Activated CD4-positive, alpha-beta T cell treated with anti-CD3 and anti-CD28 coated beads for 48 hours (primary cell): ENCODE measurements around the gene MS4A7.

Experiments used
- DNase-seq: peaks from one replicate; pipeline ENCODE4 v3.0.0-alpha.2; 2020

MS4A7 gene

DNA sequence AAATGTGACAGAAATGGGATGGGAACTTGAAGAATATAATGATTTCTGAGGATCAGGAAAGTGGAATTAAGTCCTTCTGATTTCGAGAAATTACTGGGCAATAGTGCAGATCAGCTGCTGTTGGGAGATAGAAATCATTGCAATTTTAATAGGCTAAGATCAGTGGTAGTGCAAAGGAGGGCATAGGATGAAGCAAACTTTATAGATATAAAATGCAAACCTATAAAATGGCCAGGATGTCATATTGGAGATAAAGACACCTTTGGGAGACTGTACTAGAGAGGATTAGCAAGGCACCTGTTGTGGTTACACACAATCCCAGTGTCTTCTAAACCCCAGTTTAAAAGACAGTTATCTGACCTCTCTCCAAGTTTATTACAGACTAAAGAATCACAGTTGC is 6.5 kb upstream of the MS4A7 start:
- no peak for DNase-seq

DNA sequence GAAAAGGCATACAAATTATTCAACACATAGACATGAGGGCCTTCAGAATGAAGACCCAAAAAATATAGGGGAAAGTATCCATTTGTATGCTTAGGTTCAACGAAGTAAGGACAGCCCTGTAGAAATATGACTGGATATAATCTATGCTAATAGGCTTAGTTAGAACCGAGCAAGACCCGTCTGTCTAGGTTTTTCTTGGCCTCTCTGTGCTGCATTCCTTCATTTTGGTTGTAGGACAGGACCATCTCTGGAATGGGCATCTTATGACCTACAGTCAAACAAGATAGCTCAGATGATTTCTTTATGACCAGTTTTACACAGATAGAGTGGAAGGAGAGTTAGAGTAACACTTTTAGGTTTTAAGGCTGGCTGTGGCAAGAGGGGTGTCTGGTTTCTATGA is 5.6 kb upstream of the MS4A7 start:
- DNase-seq: no peak

DNA sequence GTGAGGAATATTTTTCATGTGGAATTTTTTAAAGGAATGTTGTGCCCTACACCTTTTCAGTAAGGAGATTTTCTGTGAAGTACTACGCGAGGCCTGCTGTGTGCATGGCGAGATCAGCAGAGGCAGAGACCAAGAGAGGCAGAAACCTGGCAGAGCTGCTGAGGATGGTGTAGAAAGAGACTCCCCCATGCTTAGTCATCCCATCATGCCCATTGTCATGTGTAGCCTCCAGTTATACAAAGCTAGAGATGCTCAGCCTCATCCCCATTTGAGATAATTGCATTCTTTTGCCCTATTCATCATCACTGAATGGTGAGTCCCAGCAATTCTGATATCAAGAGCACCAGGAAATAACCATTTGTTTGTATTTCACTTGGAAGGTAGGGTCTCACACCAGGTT is 3.0 kb upstream of the MS4A7 start:
- DNase-seq: no peak

DNA sequence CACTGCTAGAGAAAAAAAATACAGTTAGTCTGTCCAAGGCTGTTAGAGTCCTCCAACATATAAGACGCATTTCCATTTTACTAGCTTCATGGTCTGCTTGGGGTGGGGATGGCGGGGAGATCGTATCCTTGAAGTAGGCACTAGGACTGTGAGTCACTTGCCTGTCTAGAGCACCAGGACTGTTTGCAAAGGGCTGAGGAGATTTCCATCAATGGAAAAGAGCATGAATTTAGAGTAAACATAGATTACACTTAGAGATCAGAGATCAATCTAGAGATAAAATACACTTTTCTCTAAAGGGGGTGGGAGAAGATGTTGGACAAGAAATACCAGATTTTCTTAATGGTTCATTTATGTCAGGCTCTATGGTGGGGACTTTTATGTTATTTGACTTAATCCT is 1.7 kb upstream of the MS4A7 start:
- no peak for DNase-seq

DNA sequence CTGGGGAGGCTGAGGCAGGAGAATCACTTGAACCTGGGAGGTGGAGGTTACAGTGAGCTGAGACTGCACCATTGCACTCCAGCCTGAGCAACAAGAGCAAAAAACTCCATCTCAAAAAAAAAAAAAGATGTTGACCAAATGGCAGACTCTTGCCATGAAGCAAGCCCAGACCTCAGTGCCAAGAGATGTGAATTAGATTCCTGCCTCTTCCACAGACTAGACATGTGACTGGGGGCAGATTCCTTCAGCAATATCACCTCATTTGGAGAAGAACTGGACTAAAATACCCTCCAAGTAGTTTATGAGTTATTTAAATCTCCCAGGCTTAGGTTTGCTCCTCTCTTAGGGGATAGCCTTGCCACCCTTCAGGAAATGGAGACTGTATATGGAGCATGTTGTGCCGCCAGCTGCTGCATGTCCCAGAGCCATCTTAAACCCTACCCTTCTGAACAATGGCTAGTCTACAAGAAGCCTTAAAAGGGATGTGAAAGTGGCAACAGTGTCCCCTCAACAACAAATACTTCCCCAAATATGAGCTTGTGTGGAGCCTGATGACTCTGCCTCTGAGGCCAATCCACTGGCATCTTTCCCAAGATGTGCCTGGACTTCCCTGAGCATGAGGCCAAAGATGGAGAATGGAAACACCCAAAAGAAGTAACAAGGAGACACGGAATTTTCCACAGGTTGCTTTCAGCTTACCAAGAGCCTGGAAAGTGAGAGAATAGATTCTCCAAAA is 763 bp upstream of the MS4A7 start:
- DNase-seq: no peak

DNA sequence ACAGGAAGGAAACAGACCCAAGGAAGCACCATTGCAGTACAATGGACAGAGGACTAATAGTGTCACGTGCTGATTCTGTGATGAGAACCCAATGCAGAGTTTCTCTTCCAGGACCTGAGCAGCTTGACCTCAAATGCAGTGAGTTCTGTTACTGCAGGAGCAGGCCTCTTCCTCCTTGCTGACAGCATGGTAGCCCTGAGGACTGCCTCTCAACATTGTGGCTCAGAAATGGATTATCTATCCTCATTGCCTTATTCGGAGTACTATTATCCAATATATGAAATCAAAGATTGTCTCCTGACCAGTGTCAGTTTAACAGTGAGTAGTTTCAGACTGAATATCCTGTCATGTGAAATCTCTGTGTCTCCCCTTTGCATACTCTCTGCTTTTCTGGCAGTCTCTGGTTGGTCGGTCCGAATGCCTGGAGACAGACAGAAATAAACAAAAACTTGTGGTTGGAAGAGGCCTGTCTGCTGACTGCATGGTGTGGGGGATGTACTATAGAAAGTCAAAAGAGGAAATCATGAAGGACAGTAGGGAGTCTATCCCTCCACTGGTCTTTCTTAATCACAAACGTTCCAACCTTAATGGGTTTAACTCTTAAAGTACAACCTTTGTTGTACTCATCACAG is 11.1 kb downstream of the MS4A7 start:
- DNase-seq: no peak

DNA sequence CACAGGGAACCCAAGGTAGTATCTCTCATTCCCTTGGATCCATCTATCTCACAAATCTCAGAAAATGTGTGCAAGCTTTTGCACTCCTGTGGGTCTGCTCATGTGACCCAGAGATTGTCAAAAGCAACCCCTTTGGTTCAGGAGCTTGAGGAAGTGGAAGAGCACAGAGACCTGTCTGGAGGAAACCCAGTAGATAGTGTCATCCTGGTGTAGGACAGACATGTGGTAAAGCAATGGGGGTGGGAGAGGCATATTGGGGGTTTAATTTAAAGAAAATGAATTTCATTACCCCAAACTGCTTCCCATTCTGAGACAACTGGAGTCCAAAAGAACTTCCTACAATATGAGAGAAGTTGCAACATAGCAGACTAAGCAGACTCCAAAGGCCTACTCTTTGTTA is 12.1 kb downstream of the MS4A7 start:
- DNase-seq: no peak

DNA sequence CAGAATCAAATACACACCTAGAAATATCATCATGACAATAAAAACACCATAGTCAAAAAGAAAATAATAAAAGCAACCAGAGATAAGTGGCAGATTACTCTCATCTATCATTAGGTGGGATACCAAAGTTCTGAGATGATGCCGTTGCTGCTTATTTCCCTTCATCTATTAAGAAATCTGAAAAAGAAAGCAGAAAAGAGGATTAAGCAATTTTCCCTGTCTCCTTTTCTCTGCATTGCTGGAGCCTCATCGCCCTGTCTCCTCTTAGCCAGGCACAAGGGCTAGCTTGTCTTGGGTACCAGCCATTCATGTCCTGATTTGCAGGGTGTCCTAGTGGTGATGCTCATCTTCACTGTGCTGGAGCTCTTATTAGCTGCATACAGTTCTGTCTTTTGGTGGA is 14.0 kb downstream of the MS4A7 start:
- DNase-seq: no peak

DNA sequence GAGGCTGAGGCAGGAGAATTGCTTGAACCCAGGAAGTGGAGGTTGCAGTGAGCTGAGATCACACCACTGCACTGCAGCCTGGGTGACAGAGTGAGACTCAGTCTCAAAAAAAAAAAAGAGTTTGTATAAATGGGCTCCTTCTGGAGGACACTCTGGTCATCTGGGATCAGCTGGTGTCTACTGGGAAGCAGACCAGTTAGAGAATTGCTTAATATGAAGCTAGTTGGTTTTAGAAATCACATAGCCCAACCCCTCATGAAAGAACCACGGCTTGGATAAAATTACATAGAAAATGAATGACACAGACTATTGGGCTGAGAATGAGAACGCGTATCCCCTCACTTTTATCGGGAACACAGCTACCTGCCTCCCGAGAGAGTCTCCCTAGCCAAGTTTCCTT is 14.7 kb downstream of the MS4A7 start:
- DNase-seq: no peak

DNA sequence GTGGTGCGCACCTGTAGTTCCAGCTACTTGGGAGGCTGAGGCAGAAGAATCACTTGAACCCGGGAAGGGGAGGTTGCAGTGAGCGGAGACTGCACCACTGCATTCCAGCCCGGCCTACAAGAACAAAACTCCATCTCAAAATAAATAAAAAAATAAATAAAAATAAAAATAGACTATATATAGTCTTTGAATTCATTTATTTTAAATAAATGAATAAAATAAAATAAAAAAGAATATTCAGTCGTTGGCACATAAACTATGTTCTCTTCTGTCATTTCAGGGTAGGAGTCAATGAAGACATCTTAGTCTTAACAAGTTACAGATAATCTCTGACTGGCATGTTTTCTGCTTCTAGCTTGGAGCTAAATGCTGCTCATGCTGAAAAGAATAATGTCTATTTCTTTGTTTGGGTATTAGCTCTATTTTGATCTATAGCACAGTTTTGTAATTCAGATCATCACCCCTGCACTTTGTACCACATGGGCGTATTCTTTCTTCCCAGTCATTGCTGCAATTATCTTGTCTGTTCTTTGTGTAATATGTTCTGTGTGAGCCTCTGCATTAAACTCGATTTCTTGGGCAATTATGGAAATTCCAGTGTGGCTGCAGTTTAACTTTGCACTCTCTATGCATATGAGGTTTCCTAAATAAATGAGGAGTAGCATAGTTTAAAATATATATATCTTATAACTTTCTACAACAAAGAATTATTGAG is 16.5 kb downstream of the MS4A7 start:
- no peak for DNase-seq

DNA sequence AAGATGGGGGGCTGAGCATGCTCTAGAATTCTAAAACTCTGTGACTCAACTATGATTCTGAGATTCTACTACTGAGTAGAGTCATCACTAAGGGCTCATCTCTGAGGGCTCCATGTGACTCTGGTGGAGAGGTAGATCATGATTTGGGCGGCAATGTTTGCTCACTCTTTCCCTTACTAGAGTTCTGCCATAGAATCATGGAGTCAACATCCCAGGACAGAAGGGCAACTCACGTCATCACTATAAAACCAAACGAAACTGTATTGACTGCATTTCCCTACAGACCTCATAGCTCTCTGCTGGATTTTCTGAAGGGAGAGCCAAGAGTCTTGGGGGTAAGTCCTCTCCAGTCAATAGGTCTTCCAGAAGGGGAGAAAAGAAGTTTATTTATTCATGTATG is 18.1 kb downstream of the MS4A7 start, which contains the start of gene MS4A14:
MS4A14 (plus strand) TSS at position 78 of the 400 bp plus-strand sequence; CDS start at position 198, 120 bp downstream.
- no peak for DNase-seq

DNA sequence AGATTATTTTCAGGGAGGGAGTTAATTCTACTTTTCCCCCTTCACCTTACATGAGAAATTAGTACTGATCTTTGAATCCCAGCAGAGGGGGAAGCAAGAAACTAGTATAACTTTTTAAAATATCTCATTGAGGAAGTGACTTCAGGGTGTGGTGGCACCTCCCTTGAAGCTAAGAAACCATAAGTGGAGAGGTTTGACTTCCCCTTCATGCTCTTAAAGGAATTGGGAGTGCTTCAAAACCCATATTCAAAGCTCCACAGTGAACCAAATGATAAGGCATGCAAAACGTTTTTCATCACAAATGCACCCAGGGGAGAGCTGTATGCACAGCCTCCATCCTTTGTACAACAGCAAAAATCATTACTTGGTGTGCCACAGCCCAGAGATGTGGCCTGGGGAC is 18.5 kb downstream of the MS4A7 start:
- DNase-seq: no peak

DNA sequence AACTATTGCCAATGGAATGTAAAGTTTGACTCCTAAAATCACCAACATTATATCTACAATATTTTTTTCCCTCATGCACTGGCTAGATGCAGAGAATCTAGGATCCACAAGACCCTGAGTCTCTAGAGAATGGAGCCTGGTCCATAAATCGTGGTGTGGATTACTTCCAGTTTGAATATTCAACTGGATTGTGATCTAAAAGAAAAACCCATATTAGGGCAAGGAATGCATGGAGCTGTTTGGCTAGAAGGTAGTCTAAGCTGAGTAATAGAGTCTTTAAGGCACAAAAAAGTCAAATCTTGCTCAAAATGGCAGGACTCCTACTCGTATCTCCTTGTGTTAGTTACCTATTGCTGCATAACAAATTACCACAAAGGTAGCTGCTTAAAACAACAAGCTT is 41.7 kb downstream of the MS4A7 start:
- DNase-seq: no peak

DNA sequence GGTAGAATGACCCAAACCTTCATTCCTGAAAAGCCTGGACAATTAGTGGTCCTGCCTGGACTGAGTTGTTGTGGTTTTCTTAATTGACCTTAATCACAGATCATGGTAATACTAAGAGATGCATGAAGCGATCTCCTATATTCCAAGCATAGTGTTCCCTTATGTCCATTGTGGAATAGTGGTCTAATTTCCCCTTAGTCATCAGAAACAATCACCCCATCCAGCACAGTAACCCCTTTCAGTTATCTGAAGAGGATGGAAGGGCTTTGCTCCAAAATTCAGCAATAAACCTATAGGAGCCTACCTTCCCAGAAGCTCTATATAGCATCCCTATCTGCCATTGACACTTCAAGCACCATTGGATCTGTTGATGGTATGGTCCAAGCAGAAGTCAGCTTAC is 44.3 kb downstream of the MS4A7 start:
- no peak for DNase-seq

DNA sequence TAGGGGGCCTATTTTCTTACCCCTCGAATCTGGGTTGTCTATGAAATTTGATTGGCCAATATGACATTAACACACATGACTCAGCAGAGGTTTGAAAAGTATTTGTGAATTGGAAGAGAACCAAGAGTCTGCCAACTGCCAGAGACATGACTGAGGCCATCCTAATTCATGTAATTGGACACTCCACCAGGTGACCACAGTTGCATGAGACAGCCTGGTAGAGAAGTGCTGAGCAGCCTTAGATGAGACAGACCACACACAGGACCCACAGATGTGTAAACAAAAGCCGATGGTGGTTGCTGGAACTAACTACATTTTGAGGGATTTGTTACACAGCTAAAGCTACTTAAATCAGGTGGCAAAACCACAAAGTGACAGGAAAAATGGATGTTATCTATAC is 50.2 kb downstream of the MS4A7 start:
- DNase-seq: no peak

DNA sequence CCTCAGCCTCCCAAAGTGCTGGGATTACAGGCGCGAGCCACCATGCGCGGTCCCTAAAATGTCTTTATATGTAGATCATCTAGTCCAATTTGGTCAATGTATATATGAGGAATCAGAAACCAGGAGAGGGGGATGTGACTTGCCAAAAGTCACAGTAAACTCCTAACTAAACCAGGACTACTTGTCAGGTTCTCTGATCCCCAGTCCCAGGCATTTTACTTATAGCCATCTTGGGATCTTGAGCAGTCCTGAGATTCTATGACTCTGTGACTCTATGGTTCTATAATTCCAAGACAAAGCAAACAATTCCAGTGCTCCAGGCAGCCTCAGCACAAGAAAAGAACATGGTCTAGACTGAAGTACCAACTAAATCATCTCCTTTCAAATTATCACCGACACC is 50.9 kb downstream of the MS4A7 start, which contains the start of gene MS4A5:
MS4A5 (plus strand) TSS at position 301 of the 400 bp plus-strand sequence. CDS start 103 bp downstream, outside the sequence.
- DNase-seq: no peak

DNA sequence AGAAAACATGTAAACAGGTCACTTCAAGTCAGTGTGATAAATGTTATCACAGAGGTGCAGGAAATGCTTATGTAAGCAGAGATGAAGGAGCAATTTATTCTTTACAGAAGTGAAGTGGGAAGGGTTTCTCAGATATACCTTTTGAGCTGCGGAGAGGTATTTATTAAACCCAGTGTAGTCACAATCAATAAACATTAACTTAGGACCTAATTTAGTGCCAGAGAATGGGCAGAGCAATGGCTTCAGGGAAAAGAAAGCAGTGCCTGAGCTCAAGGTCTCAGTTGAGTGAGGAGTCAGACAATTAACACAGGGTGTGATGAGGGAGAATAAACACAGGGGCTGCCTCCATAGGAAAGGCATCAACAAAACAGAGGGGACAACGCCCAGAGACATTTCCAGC is 52.9 kb downstream of the MS4A7 start:
- no peak for DNase-seq

DNA sequence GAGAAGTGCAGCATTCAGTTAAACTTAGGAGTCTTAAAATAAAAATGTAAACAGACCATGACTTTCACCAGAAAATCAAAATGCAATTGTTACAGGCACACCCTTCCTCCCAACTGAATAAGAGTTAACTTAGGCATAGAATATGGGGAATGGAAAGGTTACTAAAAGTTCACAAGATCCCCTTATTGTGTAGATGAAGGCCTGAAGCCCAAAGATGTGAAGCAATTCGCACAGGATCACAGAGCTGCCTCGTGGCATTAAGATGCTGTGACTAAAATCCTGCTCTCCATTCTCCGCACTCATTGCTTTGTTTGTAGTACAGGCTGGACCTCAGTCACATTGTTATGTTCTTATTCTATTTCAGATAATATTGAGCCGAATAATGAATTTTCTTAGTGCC is 55.1 kb downstream of the MS4A7 start:
- DNase-seq: no peak
